Keratinocyte (primary cell): Measurements from ENCODE around the gene PLXDC1.

Source experiments
- EZH2 ChIP-seq: IDR thresholded peaks from one replicate; pipeline ENCODE4 v1.6.1; 2012; ENCODE audit warnings: inconsistent platforms, mild to moderate bottlenecking, low read length, moderate library complexity
- TF ChIP-seq, protein P1 (sequence below), 3 experiments: IDR thresholded peaks in 1 of 3; conservative IDR thresholded peaks in 1 of 3; optimal IDR thresholded peaks in 1 of 3; 2 replicates in 2 of 3; 3 replicates in 1 of 3; pipeline versions ENCODE3 to v1.5.1; 2011; ENCODE audit warnings: low read length in 3 of 3, mild to moderate bottlenecking in 3 of 3, moderate library complexity in 2 of 3, control low read depth in 1 of 3, inconsistent platforms in 1 of 3; ENCODE audit not compliant: insufficient read depth in 2 of 3; ENCODE audit errors: extremely low read depth in 1 of 3

GRCh38 chr17:39158623-39159022 is 7.2 kb upstream of the PLXDC1 start:
- TF ChIP-seq, protein P1, sequence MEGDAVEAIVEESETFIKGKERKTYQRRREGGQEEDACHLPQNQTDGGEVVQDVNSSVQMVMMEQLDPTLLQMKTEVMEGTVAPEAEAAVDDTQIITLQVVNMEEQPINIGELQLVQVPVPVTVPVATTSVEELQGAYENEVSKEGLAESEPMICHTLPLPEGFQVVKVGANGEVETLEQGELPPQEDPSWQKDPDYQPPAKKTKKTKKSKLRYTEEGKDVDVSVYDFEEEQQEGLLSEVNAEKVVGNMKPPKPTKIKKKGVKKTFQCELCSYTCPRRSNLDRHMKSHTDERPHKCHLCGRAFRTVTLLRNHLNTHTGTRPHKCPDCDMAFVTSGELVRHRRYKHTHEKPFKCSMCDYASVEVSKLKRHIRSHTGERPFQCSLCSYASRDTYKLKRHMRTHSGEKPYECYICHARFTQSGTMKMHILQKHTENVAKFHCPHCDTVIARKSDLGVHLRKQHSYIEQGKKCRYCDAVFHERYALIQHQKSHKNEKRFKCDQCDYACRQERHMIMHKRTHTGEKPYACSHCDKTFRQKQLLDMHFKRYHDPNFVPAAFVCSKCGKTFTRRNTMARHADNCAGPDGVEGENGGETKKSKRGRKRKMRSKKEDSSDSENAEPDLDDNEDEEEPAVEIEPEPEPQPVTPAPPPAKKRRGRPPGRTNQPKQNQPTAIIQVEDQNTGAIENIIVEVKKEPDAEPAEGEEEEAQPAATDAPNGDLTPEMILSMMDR (optimal IDR thresholded peaks at IDR 0.05 in 1 of 3, IDR thresholded peaks at IDR 0.05 in 1 of 3, conservative IDR thresholded peaks at IDR 0.05 in 1 of 3; ENCODE audit: extremely low read depth in 1 of 3, insufficient read depth in 2 of 3, low read length in 3 of 3), result no peak
- no peak for TF ChIP-seq EZH2
